Hepatocyte (in vitro differentiated cells): ENCODE data around the gene STIMATE. TPM values are rescaled to one million over a fixed set of nuclear protein-coding genes. Genes with fewer than 3 reads are reported as not detected.

Experiments used
- DNase-seq: peaks from one replicate; pipeline ENCODE4 v3.0.0-alpha.2; 2016; ENCODE audit warnings: low spot score
- H2AFZ ChIP-seq: fragments of 200-600 bp; sonication (generic); 2 replicates; pipeline ENCODE4 v1.6.0; 2016; ENCODE audit warnings: antibody characterized with exemption, mild to moderate bottlenecking
- H3K27ac ChIP-seq: fragments of 200-600 bp; sonication (generic); 2 replicates; pipeline ENCODE4 v1.5.1; 2016; ENCODE audit warnings: mild to moderate bottlenecking
- H3K27me3 ChIP-seq: fragments of 200-600 bp; sonication (generic); 2 replicates; pipeline ENCODE4 v1.6.1; 2016
- H3K36me3 ChIP-seq: fragments of 200-600 bp; sonication (generic); replicated peaks from 2 replicates; pipeline ENCODE4 v1.5.1; 2016; ENCODE audit warnings: low read depth; ENCODE audit not compliant: insufficient read depth
- H3K4me1 ChIP-seq: fragments of 200-600 bp; sonication (generic); 2 replicates; pipeline ENCODE4 v1.5.1; 2016; ENCODE audit warnings: mild to moderate bottlenecking, moderate library complexity; ENCODE audit not compliant: insufficient read depth
- H3K4me2 ChIP-seq: fragments of 200-600 bp; sonication (generic); 2 replicates; pipeline ENCODE4 v1.6.0; 2016
- H3K4me3 ChIP-seq: fragments of 200-600 bp; sonication (generic); 2 replicates; pipeline ENCODE4 v1.5.1; 2016; ENCODE audit warnings: mild to moderate bottlenecking
- H3K79me2 ChIP-seq: fragments of 200-600 bp; sonication (generic); 2 replicates; pipeline ENCODE4 v1.6.0; 2017; ENCODE audit warnings: mild to moderate bottlenecking
- H3K9me2 ChIP-seq: fragments of 200-600 bp; sonication (generic); replicated peaks from 2 replicates; pipeline ENCODE4 v1.6.0; 2017; ENCODE audit warnings: mild to moderate bottlenecking; ENCODE audit not compliant: insufficient read depth
- H3K9me3 ChIP-seq: fragments of 200-600 bp; sonication (generic); 2 replicates; pipeline ENCODE4 v1.5.1; 2016; ENCODE audit warnings: low read depth, mild to moderate bottlenecking
- H4K20me1 ChIP-seq: fragments of 200-600 bp; sonication (generic); 2 replicates; pipeline ENCODE4 v1.6.0; 2016; ENCODE audit warnings: mild to moderate bottlenecking; ENCODE audit not compliant: insufficient read depth, poor library complexity, severe bottlenecking
- EZH2 ChIP-seq: fragments of 200-600 bp; sonication (generic); IDR thresholded peaks from 2 replicates; pipeline ENCODE4 v1.6.1; 2016; ENCODE audit warnings: antibody characterized with exemption, mild to moderate bottlenecking, borderline replicate concordance
- EZH2phosphoT487 ChIP-seq: fragments of 200-600 bp; sonication (generic); IDR thresholded peaks from one replicate; pipeline ENCODE4 v1.6.1; 2018; ENCODE audit warnings: antibody characterized with exemption, mild to moderate bottlenecking, low read depth, moderate library complexity; ENCODE audit not compliant: unreplicated experiment, severe bottlenecking
- WGBS: methylation state at CpG from one replicate; pipeline ENCODE4 v1.1.6; 2016; ENCODE audit warnings: low lambda C conversion rate; ENCODE audit errors: missing lambda C conversion rate; 5-methylcytosine and 5-hydroxymethylcytosine counted together
- polyA plus RNA-seq: library from polyadenylated mRNA; unstranded; fragments of >200 nt; fragmentation: Nextera tagmentation; extraction: Ambion mirVana; gene quantifications from 2 replicates; pipeline ENCODE4 v1.2.1, GENCODE V29; 2016
- total RNA-seq: library from RNA; depleted of rRNA; stranded (reverse); fragments of >200 nt; gene quantifications from 2 replicates; pipeline ENCODE4 v1.2.3, GENCODE V29; 2014
- TF ChIP-seq, protein P1 (sequence below): fragments of 200-600 bp; sonication (generic); IDR thresholded peaks from 2 replicates; pipeline ENCODE4 v1.5.1; 2016; ENCODE audit warnings: antibody characterized with exemption, mild to moderate bottlenecking; ENCODE audit not compliant: poor library complexity

The STIMATE gene
- total and polyA plus RNA-seq, 2 experiments from 2014 or later: 14.5 to 20.4 TPM

DNA sequence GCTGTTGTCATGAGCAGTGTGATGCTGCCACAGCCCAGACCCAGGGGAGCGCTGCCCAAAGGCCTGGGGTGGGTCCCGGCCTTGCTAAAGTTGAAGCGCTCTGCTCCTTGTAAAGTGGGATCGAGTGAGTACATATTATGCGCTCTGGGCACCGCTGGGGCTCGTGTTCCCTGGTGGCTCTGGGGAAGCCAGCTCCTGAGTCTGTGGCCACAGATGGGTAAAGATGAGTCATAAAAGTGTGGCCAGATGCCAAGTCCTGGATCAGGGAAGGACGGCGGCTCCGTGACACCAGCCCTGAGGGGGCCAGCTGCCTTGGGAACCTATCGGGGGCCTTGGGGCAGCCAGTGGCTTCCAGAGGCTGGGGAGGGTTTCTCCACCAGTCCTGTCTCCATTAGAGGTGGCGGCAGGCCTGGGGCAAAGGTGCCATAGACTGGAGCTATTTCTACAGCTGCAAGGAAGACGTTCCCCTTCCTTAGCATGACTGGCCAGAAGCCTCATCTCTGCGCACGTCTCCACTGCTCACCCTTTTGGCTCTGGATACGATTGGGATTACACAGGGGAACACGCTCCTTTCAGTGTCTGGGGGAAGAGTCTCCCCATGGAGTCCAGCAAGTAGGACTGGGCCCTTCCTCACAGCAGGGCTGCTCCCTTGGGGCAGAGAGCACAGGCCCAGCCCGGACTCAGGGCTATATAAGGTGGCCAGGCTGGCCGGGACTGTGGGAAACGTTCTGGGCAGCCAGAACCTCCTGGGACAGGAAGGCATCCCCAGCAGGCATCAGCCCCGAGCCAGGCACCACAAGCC lies 65.6 kb downstream of the STIMATE start:
- H3K4me2 ChIP-seq: no peak overlapping the region

DNA sequence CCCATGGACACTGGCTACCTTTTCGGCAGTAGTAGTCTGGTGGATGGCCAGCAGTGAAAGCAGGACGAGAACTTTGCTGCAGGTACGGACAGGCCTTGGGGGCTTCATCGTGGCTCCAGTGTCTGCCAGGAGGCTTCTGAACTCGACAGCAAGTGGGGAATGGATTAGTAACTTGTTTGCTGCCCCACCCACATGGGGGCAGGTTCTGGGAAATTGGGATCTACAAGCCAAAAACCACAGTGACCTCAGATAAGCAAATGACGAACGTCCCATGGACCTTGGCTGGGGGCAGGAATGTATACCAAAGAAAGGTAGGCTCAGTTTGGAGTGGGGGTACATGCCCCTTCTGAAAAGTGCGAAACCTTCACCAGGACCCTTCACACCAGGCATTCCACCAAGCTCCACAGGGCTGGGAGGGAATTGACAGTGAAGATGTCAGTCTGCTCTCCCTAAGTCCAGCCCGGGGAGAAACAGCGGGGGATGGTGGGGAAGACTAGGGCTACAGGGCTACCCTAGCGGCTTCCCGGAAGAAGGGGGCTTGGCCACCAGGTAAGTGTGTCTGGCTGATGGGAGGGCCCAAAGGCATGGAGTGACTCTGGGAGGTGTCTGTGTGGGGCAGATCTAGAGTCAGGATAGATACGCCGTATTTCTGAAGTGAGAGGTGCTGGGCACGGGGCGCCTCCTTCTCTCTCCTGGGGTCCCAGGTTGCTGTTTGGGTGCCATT lies 66.7 kb downstream of the STIMATE start, which contains the start of gene ITIH4:
TSS of gene ITIH4 (minus strand) at position 138 of the 724 bp plus-strand sequence. CDS start at position 108, 30 bp downstream.
- WGBS: 76% methylated on average over 16 of the region's 16 CpGs
- no peak within 1 kb of the TSS for H2AFZ ChIP-seq
- no peak within 1 kb of the TSS for H3K27ac ChIP-seq
- H3K4me1 ChIP-seq: peaks cover 13% of the 10 kb centered on the region
- no peak within 1 kb of the TSS for H3K4me3 ChIP-seq
- H4K20me1 ChIP-seq: no peaks in the 10 kb centered on the region
- no peaks in the 10 kb centered on the region for H3K36me3 ChIP-seq
- no peak within 1 kb of the TSS for H3K4me2 ChIP-seq
- no peaks in the 10 kb centered on the region for H3K27me3 ChIP-seq
- H3K9me3 ChIP-seq: no peaks in the 10 kb centered on the region
- H3K9me2 ChIP-seq: no peaks in the 10 kb centered on the region
- TF ChIP-seq EZH2 (no peak), EZH2phosphoT487 (no peak)
- TF ChIP-seq, protein P1, sequence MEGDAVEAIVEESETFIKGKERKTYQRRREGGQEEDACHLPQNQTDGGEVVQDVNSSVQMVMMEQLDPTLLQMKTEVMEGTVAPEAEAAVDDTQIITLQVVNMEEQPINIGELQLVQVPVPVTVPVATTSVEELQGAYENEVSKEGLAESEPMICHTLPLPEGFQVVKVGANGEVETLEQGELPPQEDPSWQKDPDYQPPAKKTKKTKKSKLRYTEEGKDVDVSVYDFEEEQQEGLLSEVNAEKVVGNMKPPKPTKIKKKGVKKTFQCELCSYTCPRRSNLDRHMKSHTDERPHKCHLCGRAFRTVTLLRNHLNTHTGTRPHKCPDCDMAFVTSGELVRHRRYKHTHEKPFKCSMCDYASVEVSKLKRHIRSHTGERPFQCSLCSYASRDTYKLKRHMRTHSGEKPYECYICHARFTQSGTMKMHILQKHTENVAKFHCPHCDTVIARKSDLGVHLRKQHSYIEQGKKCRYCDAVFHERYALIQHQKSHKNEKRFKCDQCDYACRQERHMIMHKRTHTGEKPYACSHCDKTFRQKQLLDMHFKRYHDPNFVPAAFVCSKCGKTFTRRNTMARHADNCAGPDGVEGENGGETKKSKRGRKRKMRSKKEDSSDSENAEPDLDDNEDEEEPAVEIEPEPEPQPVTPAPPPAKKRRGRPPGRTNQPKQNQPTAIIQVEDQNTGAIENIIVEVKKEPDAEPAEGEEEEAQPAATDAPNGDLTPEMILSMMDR: no peak
- no peaks in the 10 kb centered on the region for H3K79me2 ChIP-seq
- DNase-seq: no peak

More for the DNA sequence above, 65.6 kb downstream of the STIMATE start:
- H3K79me2 ChIP-seq: no peaks in the 10 kb centered on the region
- H3K9me2 ChIP-seq: no peaks in the 10 kb centered on the region
- TF ChIP-seq EZH2: no peak
- TF ChIP-seq, protein P1: no peak
- no peaks in the 10 kb centered on the region for H3K9me3 ChIP-seq
- DNase-seq: peak; percentile 62
- H3K27me3 ChIP-seq: no peaks in the 10 kb centered on the region
- H3K27ac ChIP-seq: no peak overlapping the region
- no peak overlapping the region for H3K4me3 ChIP-seq
- no peaks in the 10 kb centered on the region for H3K36me3 ChIP-seq
- no peak overlapping the region for H2AFZ ChIP-seq
- no peaks in the 10 kb centered on the region for H4K20me1 ChIP-seq
- peaks cover 13% of the 10 kb centered on the region for H3K4me1 ChIP-seq
- WGBS: 75% methylated on average over 21 of the region's 21 CpGs

- H2AFZ ChIP-seq: no peak overlapping the region
- H3K36me3 ChIP-seq: no peaks in the 10 kb centered on the region
- H3K27ac ChIP-seq: no peak overlapping the region
Measured at GRCh38 chr3:52829906-52830463, 67.4 kb downstream of the STIMATE start.

More at GRCh38 chr3:52829906-52830463, 67.4 kb downstream of the STIMATE start:
- TF ChIP-seq EZH2 (no peak), EZH2phosphoT487 (no peak)
- TF ChIP-seq, protein P1: no peak
- no peaks in the 10 kb centered on the region for H3K27me3 ChIP-seq
- 89% methylated on average over 10 of the region's 10 CpGs for whole genome bisulfite sequencing
- H3K9me2 ChIP-seq: no peaks in the 10 kb centered on the region
- no peaks in the 10 kb centered on the region for H3K79me2 ChIP-seq
- no peak overlapping the region for H3K4me2 ChIP-seq
- DNase-seq: no peak
- H3K4me3 ChIP-seq: no peak overlapping the region
- no peaks in the 10 kb centered on the region for H4K20me1 ChIP-seq
- peaks cover 8% of the 10 kb centered on the region for H3K4me1 ChIP-seq
- H3K9me3 ChIP-seq: no peaks in the 10 kb centered on the region
